ENCODE data around the gene HDAC2.
"Not testable (repeated sequence)": the region's sequence is repeated elsewhere in the genome, so short reads cannot be mapped to it uniquely, and the experiment has no call there.

HDAC2 gene

GRCh38 chr6:113971741-113972140 is 793 bp upstream of the HDAC2 start:
- no peak for DNase-seq (ENCODE audit: low spot score)

GRCh38 chr6:113969888-113970804 is 802 bp downstream of the HDAC2 start:
- peak; percentile 31 for DNase-seq (ENCODE audit: low spot score)

- DNase-seq (ENCODE audit: low spot score) = no peak
Measured at GRCh38 chr6:113968472-113968871, 2.5 kb downstream of the HDAC2 start.

GRCh38 chr6:113967777-113968176 is 3.2 kb downstream of the HDAC2 start:
- DNase-seq (ENCODE audit: low spot score) = no peak

- no peak for DNase-seq (ENCODE audit: low spot score)
Measured at GRCh38 chr6:113960795-113961194, 10.2 kb downstream of the HDAC2 start.

GRCh38 chr6:113959235-113959634 is 11.7 kb downstream of the HDAC2 start:
- DNase-seq (ENCODE audit: low spot score) = no peak

GRCh38 chr6:113954653-113955052 is 16.3 kb downstream of the HDAC2 start:
- DNase-seq (ENCODE audit: low spot score) = no peak

GRCh38 chr6:113953346-113953745 is 17.6 kb downstream of the HDAC2 start:
- no peak for DNase-seq (ENCODE audit: low spot score)

- DNase-seq (ENCODE audit: low spot score) = no peak
Measured at GRCh38 chr6:113949499-113949898, 21.4 kb downstream of the HDAC2 start.

GRCh38 chr6:113944701-113945100 is 26.2 kb downstream of the HDAC2 start:
- DNase-seq (ENCODE audit: low spot score) = no peak

- DNase-seq (ENCODE audit: low spot score) = no peak
Measured at GRCh38 chr6:113939825-113940224, 31.1 kb downstream of the HDAC2 start.

- peak; percentile 46 for DNase-seq (ENCODE audit: low spot score)
Measured at GRCh38 chr6:113936093-113936934, 34.6 kb downstream of the HDAC2 start.

- no peak for DNase-seq (ENCODE audit: low spot score)
Measured at GRCh38 chr6:113934101-113934500, 36.8 kb downstream of the HDAC2 start.

- DNase-seq (ENCODE audit: low spot score) = not testable (repeated sequence)
Measured at GRCh38 chr6:113931907-113932306, 39.0 kb downstream of the HDAC2 start.

GRCh38 chr6:113930183-113930582 is 40.8 kb downstream of the HDAC2 start:
- DNase-seq (ENCODE audit: low spot score) = no peak

- no peak for DNase-seq (ENCODE audit: low spot score)
Measured at GRCh38 chr6:113927001-113927400, 43.9 kb downstream of the HDAC2 start.

- DNase-seq (ENCODE audit: low spot score) = no peak
Measured at GRCh38 chr6:113925378-113925777, 45.6 kb downstream of the HDAC2 start.

GRCh38 chr6:113924312-113924723 is 46.6 kb downstream of the HDAC2 start:
- no peak for DNase-seq (ENCODE audit: low spot score)

GRCh38 chr6:113923526-113923925 is 47.4 kb downstream of the HDAC2 start:
- no peak for DNase-seq (ENCODE audit: low spot score)

- no peak for DNase-seq (ENCODE audit: low spot score)
Measured at GRCh38 chr6:113921299-113921904, 49.5 kb downstream of the HDAC2 start.

GRCh38 chr6:113920663-113921267 is 50.2 kb downstream of the HDAC2 start:
- no peak for DNase-seq (ENCODE audit: low spot score)

GRCh38 chr6:113910285-113910684 is 60.7 kb downstream of the HDAC2 start:
- not testable (repeated sequence) for DNase-seq (ENCODE audit: low spot score)
